Osteoblast (primary cell): ENCODE measurements around the gene HSD11B1. TPM values are rescaled to one million over a fixed set of nuclear protein-coding genes. Genes with fewer than 3 reads are reported as not detected.

Experiments used
- DNase-seq: peaks from one replicate; pipeline ENCODE4 v3.0.0; 2011; ENCODE audit warnings: low spot score, mixed read lengths; ENCODE audit not compliant: insufficient read length; ENCODE audit errors: missing footprints
- H2AFZ ChIP-seq: 2 replicates; pipeline ENCODE4 v1.6.0; 2011; ENCODE audit warnings: mild to moderate bottlenecking, low read length
- H3K27ac ChIP-seq: 2 replicates; pipeline ENCODE4 v1.5.1; 2011; ENCODE audit warnings: mild to moderate bottlenecking, low read depth, low read length, moderate library complexity
- H3K27me3 ChIP-seq: 2 replicates; pipeline ENCODE4 v1.6.0; 2012; ENCODE audit warnings: mild to moderate bottlenecking, control low read depth, inconsistent platforms, low read length, moderate library complexity; ENCODE audit not compliant: insufficient read depth
- H3K36me3 ChIP-seq: 2 replicates; pipeline ENCODE4 v1.5.1; 2011; ENCODE audit warnings: mild to moderate bottlenecking, low read length, control low read depth, moderate library complexity; ENCODE audit not compliant: insufficient read depth
- H3K4me1 ChIP-seq: 2 replicates; pipeline ENCODE4 v1.5.1; 2011; ENCODE audit warnings: mild to moderate bottlenecking, low read length, control low read depth, moderate library complexity; ENCODE audit not compliant: insufficient read depth
- H3K4me2 ChIP-seq: 2 replicates; pipeline ENCODE4 v1.6.0; 2011; ENCODE audit warnings: mild to moderate bottlenecking, low read length; ENCODE audit not compliant: insufficient read depth
- H3K4me3 ChIP-seq: fragments of 200-600 bp; sonication (generic); 3 replicates; pipeline ENCODE4 v1.5.1; 2012; ENCODE audit warnings: mild to moderate bottlenecking, low read length, inconsistent platforms; ENCODE audit not compliant: insufficient read depth
- H3K79me2 ChIP-seq: 2 replicates; pipeline ENCODE4 v1.6.0; 2012; ENCODE audit warnings: mild to moderate bottlenecking, low read length, control low read depth, inconsistent platforms; ENCODE audit not compliant: insufficient read depth
- H3K9me3 ChIP-seq: 2 replicates; pipeline ENCODE4 v1.5.1; 2011; ENCODE audit warnings: low read depth, low read length, control low read depth
- H4K20me1 ChIP-seq: 2 replicates; pipeline ENCODE4 v1.6.0; 2012; ENCODE audit warnings: mild to moderate bottlenecking, low read length, control low read depth; ENCODE audit not compliant: insufficient read depth
- CTCF ChIP-seq: IDR thresholded peaks from 2 replicates; pipeline ENCODE4 v1.5.1; 2011; ENCODE audit warnings: mild to moderate bottlenecking, low read depth, low read length, moderate library complexity; ENCODE audit errors: extremely low read depth
- total RNA-seq: library from RNA; depleted of rRNA; stranded (reverse); fragments of >200 nt; gene quantifications from 2 replicates; pipeline ENCODE4 v1.2.3, GENCODE V29; 2012

Gene HSD11B1
- total RNA-seq, 1 donor, result 1.8 TPM

- Histone ChIP-seq H3K79me2 (no peaks in the 10 kb centered on the region), H3K4me3 (no peak overlapping the region), H4K20me1 (no peaks in the 10 kb centered on the region), H3K9me3 (no peaks in the 10 kb centered on the region), H3K4me2 (no peak overlapping the region), H3K4me1 (no peaks in the 10 kb centered on the region), H3K36me3 (no peaks in the 10 kb centered on the region), H2AFZ (no peak overlapping the region), H3K27ac (no peak overlapping the region), H3K27me3 (no peaks in the 10 kb centered on the region)
- no peak for DNase-seq
- no peak for TF ChIP-seq CTCF
These were observed 10.7 kb downstream of the HSD11B1 start for GRCh38 chr1:209715314-209715713.

- DNase-seq, result no peak
- no peaks in the 10 kb centered on the region for H3K79me2 ChIP-seq
- no peak overlapping the region for H3K4me3 ChIP-seq
- no peaks in the 10 kb centered on the region for H3K36me3 ChIP-seq
- no peak overlapping the region for H3K27ac ChIP-seq
- no peak overlapping the region for H2AFZ ChIP-seq
- no peak overlapping the region for H3K4me2 ChIP-seq
- peaks cover 8% of the 10 kb centered on the region for H3K4me1 ChIP-seq
- no peaks in the 10 kb centered on the region for H4K20me1 ChIP-seq
- no peaks in the 10 kb centered on the region for H3K27me3 ChIP-seq
- H3K9me3 ChIP-seq, result no peaks in the 10 kb centered on the region
- TF ChIP-seq CTCF, result no peak
These were observed 13.2 kb downstream of the HSD11B1 start for GRCh38 chr1:209717818-209718217.

- H2AFZ ChIP-seq, result no peak overlapping the region
- TF ChIP-seq CTCF, result no peak
- peak overlapping the region; percentile 7 for H3K27ac ChIP-seq
- no peaks in the 10 kb centered on the region for H4K20me1 ChIP-seq
- no peak for DNase-seq
- no peak overlapping the region for H3K4me3 ChIP-seq
- peaks cover 13% of the 10 kb centered on the region for H3K4me1 ChIP-seq
- no peaks in the 10 kb centered on the region for H3K36me3 ChIP-seq
- no peak overlapping the region for H3K4me2 ChIP-seq
- no peaks in the 10 kb centered on the region for H3K9me3 ChIP-seq
- H3K27me3 ChIP-seq, result no peaks in the 10 kb centered on the region
- H3K79me2 ChIP-seq, result no peaks in the 10 kb centered on the region
These were observed 15.7 kb downstream of the HSD11B1 start for GRCh38 chr1:209720326-209720725.

GRCh38 chr1:209720826-209721225 is 16.2 kb downstream of the HSD11B1 start:
- no peak for DNase-seq
- Histone ChIP-seq H3K9me3 (no peaks in the 10 kb centered on the region), H3K27ac (peak overlapping the region; percentile 7), H3K4me2 (no peak overlapping the region), H3K27me3 (no peaks in the 10 kb centered on the region), H3K36me3 (no peaks in the 10 kb centered on the region), H3K4me1 (peaks cover 13% of the 10 kb centered on the region), H3K4me3 (no peak overlapping the region), H3K79me2 (no peaks in the 10 kb centered on the region), H2AFZ (no peak overlapping the region), H4K20me1 (no peaks in the 10 kb centered on the region)
- no peak for TF ChIP-seq CTCF
